22Rv1 (cell line): ENCODE results near the gene LDLRAD4.

Experiments used
- ZFX ChIP-seq: fragments of 450-650 bp; IDR thresholded peaks from 2 replicates; pipeline ENCODE4 v1.6.1; 2017; ENCODE audit warnings: antibody characterized with exemption, borderline replicate concordance
- TF ChIP-seq, protein P1 (sequence below): fragments of 450-650 bp; IDR thresholded peaks from 2 replicates; pipeline ENCODE4 v1.5.1; 2017; ENCODE audit warnings: mild to moderate bottlenecking

DNA sequence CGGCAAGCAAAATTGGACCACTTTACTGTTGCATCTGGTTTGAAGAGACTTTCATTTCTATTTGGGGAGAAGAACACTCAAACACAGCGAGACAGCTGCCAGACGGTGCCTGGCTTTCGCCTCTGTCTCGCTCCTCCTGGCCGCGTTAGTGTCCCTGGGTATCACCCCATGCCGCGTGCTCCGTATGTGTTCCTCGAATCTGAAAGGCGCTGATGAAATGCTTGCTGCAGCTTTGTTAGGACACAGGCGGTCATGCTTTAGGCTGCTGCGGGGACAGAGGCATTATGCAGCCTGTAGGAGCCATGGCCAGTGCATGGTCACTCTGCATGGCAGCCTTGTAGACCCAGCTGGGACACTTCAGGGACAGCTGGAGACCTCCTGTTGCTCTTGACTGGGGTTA, 53.9 kb downstream of the LDLRAD4 start:
- TF ChIP-seq, protein P1, sequence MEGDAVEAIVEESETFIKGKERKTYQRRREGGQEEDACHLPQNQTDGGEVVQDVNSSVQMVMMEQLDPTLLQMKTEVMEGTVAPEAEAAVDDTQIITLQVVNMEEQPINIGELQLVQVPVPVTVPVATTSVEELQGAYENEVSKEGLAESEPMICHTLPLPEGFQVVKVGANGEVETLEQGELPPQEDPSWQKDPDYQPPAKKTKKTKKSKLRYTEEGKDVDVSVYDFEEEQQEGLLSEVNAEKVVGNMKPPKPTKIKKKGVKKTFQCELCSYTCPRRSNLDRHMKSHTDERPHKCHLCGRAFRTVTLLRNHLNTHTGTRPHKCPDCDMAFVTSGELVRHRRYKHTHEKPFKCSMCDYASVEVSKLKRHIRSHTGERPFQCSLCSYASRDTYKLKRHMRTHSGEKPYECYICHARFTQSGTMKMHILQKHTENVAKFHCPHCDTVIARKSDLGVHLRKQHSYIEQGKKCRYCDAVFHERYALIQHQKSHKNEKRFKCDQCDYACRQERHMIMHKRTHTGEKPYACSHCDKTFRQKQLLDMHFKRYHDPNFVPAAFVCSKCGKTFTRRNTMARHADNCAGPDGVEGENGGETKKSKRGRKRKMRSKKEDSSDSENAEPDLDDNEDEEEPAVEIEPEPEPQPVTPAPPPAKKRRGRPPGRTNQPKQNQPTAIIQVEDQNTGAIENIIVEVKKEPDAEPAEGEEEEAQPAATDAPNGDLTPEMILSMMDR, result no peak
- no peak for TF ChIP-seq ZFX
